HCT116 (cell line): ENCODE results near the gene MBTPS2.
A peak's percentile ranks its signal among the peaks of the same experiment; 100 is the strongest.

Source experiments
- POLR2A ChIP-seq: IDR thresholded peaks from 2 replicates; pipeline ENCODE4 v1.7.0; 2011; ENCODE audit warnings: borderline replicate concordance; ENCODE audit not compliant: insufficient read depth, insufficient read length; ENCODE audit errors: extremely low read depth
- POLR2AphosphoS5 ChIP-seq: IDR thresholded peaks from 2 replicates; pipeline ENCODE4 v1.6.1; 2011; ENCODE audit warnings: mild to moderate bottlenecking, low read depth, low read length, moderate library complexity
- REST ChIP-seq: IDR thresholded peaks from 2 replicates; pipeline ENCODE4 v1.6.1; 2012; ENCODE audit warnings: low read depth
- TF ChIP-seq, protein P1 (sequence below), 3 experiments: fragments of 200-600 bp in 1 of 3; sonication (generic) in 1 of 3; IDR thresholded peaks in 2 of 3; conservative IDR thresholded peaks in 1 of 3; 2 replicates each; pipeline ENCODE4 v1.5.1; 2012 to 2017; ENCODE audit warnings: low read depth in 2 of 3, low read length in 2 of 3, antibody characterized with exemption in 1 of 3, borderline replicate concordance in 1 of 3, control low read depth in 1 of 3, mild to moderate bottlenecking in 1 of 3, mixed read lengths in 1 of 3, mixed run types in 1 of 3, moderate library complexity in 1 of 3; ENCODE audit not compliant: insufficient read depth in 1 of 3

GRCh38 chrX:21933077-21933476 is 93.7 kb downstream of the MBTPS2 start:
- TF ChIP-seq, protein P1, sequence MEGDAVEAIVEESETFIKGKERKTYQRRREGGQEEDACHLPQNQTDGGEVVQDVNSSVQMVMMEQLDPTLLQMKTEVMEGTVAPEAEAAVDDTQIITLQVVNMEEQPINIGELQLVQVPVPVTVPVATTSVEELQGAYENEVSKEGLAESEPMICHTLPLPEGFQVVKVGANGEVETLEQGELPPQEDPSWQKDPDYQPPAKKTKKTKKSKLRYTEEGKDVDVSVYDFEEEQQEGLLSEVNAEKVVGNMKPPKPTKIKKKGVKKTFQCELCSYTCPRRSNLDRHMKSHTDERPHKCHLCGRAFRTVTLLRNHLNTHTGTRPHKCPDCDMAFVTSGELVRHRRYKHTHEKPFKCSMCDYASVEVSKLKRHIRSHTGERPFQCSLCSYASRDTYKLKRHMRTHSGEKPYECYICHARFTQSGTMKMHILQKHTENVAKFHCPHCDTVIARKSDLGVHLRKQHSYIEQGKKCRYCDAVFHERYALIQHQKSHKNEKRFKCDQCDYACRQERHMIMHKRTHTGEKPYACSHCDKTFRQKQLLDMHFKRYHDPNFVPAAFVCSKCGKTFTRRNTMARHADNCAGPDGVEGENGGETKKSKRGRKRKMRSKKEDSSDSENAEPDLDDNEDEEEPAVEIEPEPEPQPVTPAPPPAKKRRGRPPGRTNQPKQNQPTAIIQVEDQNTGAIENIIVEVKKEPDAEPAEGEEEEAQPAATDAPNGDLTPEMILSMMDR (IDR thresholded peaks at IDR 0.05 in 2 of 3, conservative IDR thresholded peaks at IDR 0.05 in 1 of 3; ENCODE audit: borderline replicate concordance in 1 of 3, insufficient read depth in 1 of 3, low read depth in 2 of 3, low read length in 2 of 3), result peak in 2 of 3 experiments; percentile 26 to 29; a peak in 3 of 6 replicates
- TF ChIP-seq POLR2AphosphoS5 (no peak), REST (no peak), POLR2A (no peak)
